Measurements from ENCODE around the gene SGSM2. TPM values are rescaled to one million over a fixed set of nuclear protein-coding genes. Genes with fewer than 3 reads are reported as not detected.

The SGSM2 gene
- total RNA-seq, 1 donor from 2014 or later, result 28.2 TPM

GRCh38 chr17:2351269-2351668 lies 14.0 kb downstream of the SGSM2 start:
- H3K4me3 ChIP-seq (ENCODE audit: low read depth, low read length), result no peak overlapping the region
- no peak for DNase-seq (ENCODE audit: low read depth)
- TF ChIP-seq, protein P1, sequence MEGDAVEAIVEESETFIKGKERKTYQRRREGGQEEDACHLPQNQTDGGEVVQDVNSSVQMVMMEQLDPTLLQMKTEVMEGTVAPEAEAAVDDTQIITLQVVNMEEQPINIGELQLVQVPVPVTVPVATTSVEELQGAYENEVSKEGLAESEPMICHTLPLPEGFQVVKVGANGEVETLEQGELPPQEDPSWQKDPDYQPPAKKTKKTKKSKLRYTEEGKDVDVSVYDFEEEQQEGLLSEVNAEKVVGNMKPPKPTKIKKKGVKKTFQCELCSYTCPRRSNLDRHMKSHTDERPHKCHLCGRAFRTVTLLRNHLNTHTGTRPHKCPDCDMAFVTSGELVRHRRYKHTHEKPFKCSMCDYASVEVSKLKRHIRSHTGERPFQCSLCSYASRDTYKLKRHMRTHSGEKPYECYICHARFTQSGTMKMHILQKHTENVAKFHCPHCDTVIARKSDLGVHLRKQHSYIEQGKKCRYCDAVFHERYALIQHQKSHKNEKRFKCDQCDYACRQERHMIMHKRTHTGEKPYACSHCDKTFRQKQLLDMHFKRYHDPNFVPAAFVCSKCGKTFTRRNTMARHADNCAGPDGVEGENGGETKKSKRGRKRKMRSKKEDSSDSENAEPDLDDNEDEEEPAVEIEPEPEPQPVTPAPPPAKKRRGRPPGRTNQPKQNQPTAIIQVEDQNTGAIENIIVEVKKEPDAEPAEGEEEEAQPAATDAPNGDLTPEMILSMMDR (conservative IDR thresholded peaks at IDR 0.05; ENCODE audit: low read depth, low read length), result no peak

DNA sequence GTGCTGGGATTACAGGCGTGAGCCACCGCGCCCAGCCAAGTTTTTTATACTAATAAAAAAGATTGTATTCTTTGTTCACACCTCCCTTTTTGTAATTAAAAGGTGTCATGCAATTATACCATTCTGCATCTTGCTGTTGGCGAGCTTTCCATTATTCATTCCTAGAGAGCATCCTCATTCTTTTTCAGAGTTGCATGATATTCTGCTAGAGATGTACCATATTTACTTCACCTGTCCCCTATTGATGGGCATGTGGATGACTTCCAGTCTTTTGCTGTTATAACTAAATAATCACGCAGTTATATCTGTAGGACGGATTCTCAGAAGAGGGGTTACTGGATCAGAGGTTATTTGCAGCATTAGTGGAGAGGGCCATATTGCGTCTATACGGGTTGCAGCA lies 17.0 kb downstream of the SGSM2 start:
- DNase-seq (ENCODE audit: low read depth), result no peak

DNA sequence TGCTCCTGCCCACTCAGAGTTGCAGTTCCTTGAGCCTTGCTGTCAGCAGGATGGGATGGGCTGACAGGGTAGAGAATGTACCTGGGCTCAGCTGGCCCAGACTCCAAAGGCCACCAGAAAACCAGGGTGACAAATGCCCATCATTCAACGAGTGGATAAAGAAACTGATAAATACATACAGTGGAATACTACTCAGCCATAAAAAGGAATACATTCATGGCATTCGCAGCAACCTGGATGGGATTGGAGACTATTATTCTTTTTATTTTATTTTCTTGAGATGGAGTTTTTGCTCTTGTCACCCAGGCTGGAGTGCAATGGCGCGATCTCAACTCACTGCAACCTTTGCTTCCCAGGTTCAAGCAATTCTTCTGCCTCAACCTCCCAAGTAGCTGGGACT lies 19.9 kb downstream of the SGSM2 start:
- H3K4me3 ChIP-seq (ENCODE audit: low read depth, low read length), result no peak overlapping the region
- TF ChIP-seq, protein P1 (conservative IDR thresholded peaks at IDR 0.05; ENCODE audit: low read depth, low read length), result no peak
- no peak for DNase-seq (ENCODE audit: low read depth)

More for the DNA sequence above, 17.0 kb downstream of the SGSM2 start:
- H3K4me3 ChIP-seq (ENCODE audit: low read depth, low read length), result no peak overlapping the region
- TF ChIP-seq, protein P1 (conservative IDR thresholded peaks at IDR 0.05; ENCODE audit: low read depth, low read length), result no peak

DNA sequence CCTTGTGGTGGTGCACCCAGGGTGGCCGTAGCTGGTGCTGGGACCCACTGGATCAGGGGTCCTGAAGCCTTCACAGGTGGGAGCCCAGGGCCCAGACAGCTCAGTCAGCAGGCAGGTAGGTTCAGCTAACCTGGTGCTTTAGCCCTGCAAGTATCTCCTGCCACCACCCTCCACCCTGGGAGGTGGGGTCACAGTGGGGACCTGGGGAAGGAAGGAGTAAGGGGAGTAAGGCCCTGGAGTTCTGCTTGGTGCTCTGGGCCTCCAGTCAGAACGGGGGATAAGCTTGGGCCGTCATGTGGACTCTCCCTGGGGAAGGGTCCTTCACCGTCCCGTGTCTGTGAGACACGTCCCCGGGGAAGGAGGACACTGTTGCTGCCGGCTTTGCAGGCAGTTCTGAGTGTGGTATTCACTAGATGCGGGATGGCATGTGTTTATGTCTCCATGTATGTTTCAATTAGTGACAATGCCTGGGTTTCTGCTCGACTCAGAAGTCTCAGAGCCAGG lies 20.7 kb downstream of the SGSM2 start:
- DNase-seq (ENCODE audit: low read depth), result no peak
- TF ChIP-seq, protein P1 (conservative IDR thresholded peaks at IDR 0.05; ENCODE audit: low read depth, low read length), result no peak
- H3K4me3 ChIP-seq (ENCODE audit: low read depth, low read length), result no peak overlapping the region

- no peak for DNase-seq (ENCODE audit: low read depth)
- H3K4me3 ChIP-seq (ENCODE audit: low read depth, low read length), result no peak overlapping the region
- TF ChIP-seq, protein P1 (conservative IDR thresholded peaks at IDR 0.05; ENCODE audit: low read depth, low read length), result no peak
These were observed 23.9 kb downstream of the SGSM2 start for GRCh38 chr17:2361010-2361760.

DNA sequence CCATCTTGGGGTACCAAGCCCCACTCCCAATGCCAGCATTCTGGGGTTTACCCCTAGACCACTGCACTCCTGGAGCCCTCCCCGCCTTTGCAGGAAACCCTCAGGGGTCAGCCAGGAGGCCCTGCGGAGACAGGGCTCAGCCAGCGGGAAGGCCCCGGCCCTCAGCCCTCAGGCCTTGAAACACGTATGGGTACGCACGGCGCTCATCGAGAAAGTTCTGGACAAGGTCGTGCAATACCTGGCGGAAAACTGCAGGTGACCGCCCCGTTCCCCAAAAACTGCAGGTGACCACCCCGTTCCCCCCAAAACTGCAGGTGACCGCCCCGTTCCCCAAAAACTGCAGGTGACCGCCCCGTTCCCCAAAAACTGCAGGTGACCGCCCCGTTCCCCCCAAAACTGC lies 24.7 kb downstream of the SGSM2 start:
- DNase-seq (ENCODE audit: low read depth), result no peak
- H3K4me3 ChIP-seq (ENCODE audit: low read depth, low read length), result no peak overlapping the region
- TF ChIP-seq, protein P1 (conservative IDR thresholded peaks at IDR 0.05; ENCODE audit: low read depth, low read length), result no peak

GRCh38 chr17:2362416-2362815 lies 25.1 kb downstream of the SGSM2 start:
- no peak for DNase-seq (ENCODE audit: low read depth)
- H3K4me3 ChIP-seq (ENCODE audit: low read depth, low read length), result no peak overlapping the region
- TF ChIP-seq, protein P1 (conservative IDR thresholded peaks at IDR 0.05; ENCODE audit: low read depth, low read length), result no peak
